ENCODE measurements around the gene CAMSAP3. TPM values are rescaled to one million over a fixed set of nuclear protein-coding genes. Genes with fewer than 3 reads are reported as not detected.

The CAMSAP3 gene
- total RNA-seq, 1 experiment from 2014 or later, result 28.4 TPM

GRCh38 chr19:7619671-7620441 lies 24.2 kb downstream of the CAMSAP3 start:
- Histone ChIP-seq H2BK120ac (ENCODE audit: low read depth, low read length, poor library complexity, severe bottlenecking) (no peak overlapping the region), H2BK15ac (ENCODE audit: low read depth, low read length) (no peak overlapping the region), H4K5ac (ENCODE audit: insufficient read length, low read depth, low read length) (no peak overlapping the region), H3K4me1 (ENCODE audit: insufficient read depth, low read length) (no peaks in the 10 kb centered on the region), H3K9ac (ENCODE audit: extremely low read depth, insufficient read length, low read length) (no peak overlapping the region), H3K4me2 (ENCODE audit: insufficient read depth, insufficient read length, low read length) (no peak overlapping the region), H2AK5ac (ENCODE audit: insufficient read length, low read length) (no peak overlapping the region), H4K20me1 (ENCODE audit: control insufficient read depth, insufficient read depth, insufficient read length) (no peaks in the 10 kb centered on the region), H3K9me3 (ENCODE audit: control insufficient read depth, low read depth, low read length) (no peaks in the 10 kb centered on the region), H3K14ac (ENCODE audit: insufficient read depth, low read length) (no peak overlapping the region), H2BK5ac (ENCODE audit: insufficient read length, low read length) (no peak overlapping the region), H2BK12ac (ENCODE audit: insufficient read length, low read depth, low read length) (no peak overlapping the region), H2BK20ac (ENCODE audit: low read depth, low read length, poor library complexity, severe bottlenecking) (no peak overlapping the region), H3T11ph (ENCODE audit: low read length) (no peak overlapping the region), H4K8ac (replicated peaks; ENCODE audit: insufficient read length, low read depth, low read length) (no peak overlapping the region), H3K79me1 (ENCODE audit: insufficient read depth, low read depth, low read length, poor library complexity, severe bottlenecking) (no peaks in the 10 kb centered on the region), H3K27ac (ENCODE audit: insufficient read length, low read depth, low read length) (no peak overlapping the region), H3K23ac (ENCODE audit: insufficient read length, low read depth, low read length) (no peak overlapping the region), H3K79me2 (ENCODE audit: insufficient read depth, low read length) (no peaks in the 10 kb centered on the region), H2AFZ (ENCODE audit: low read length) (no peak overlapping the region), H3K18ac (ENCODE audit: insufficient read length, low read depth, low read length) (no peak overlapping the region), H3K56ac (ENCODE audit: insufficient read length, low read depth, low read length) (no peak overlapping the region), H4K91ac (ENCODE audit: insufficient read length, low read depth, low read length) (no peak overlapping the region), H3K4ac (ENCODE audit: low read depth, low read length) (no peak overlapping the region), H3K27me3 (ENCODE audit: insufficient read depth, low read length) (peaks cover 2% of the 10 kb centered on the region; the same call in 1 of the 2 replicates), H3K23me2 (ENCODE audit: insufficient read length, low read depth, low read length, poor library complexity, severe bottlenecking) (no peaks in the 10 kb centered on the region)
- TF ChIP-seq, protein P1, sequence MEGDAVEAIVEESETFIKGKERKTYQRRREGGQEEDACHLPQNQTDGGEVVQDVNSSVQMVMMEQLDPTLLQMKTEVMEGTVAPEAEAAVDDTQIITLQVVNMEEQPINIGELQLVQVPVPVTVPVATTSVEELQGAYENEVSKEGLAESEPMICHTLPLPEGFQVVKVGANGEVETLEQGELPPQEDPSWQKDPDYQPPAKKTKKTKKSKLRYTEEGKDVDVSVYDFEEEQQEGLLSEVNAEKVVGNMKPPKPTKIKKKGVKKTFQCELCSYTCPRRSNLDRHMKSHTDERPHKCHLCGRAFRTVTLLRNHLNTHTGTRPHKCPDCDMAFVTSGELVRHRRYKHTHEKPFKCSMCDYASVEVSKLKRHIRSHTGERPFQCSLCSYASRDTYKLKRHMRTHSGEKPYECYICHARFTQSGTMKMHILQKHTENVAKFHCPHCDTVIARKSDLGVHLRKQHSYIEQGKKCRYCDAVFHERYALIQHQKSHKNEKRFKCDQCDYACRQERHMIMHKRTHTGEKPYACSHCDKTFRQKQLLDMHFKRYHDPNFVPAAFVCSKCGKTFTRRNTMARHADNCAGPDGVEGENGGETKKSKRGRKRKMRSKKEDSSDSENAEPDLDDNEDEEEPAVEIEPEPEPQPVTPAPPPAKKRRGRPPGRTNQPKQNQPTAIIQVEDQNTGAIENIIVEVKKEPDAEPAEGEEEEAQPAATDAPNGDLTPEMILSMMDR (conservative IDR thresholded peaks at IDR 0.05), result no peak
- no peaks in the 10 kb centered on the region for H3K9me3 Mint-ChIP-seq
- H3K4me3 Mint-ChIP-seq, result peak overlapping the region in 1 of 2 experiments; percentile 48; a peak in 1 of 5 replicates
- DNase-seq, result no peak
- no peaks in the 10 kb centered on the region for H3K4me1 Mint-ChIP-seq
- WGBS (ENCODE audit: extremely low coverage, insufficient read length, low lambda C conversion rate), result no CpG with 5 or more reads among the region's 48 CpGs
- H3K27me3 Mint-ChIP-seq (ENCODE audit: low read depth), result no peaks in the 10 kb centered on the region
- 0 out of 7 replicates have a peak overlapping the region, but pooled peaks of 1 of the 3 experiments have one; percentile 35 for H3K27ac Mint-ChIP-seq
- peaks cover 28 to 51% (median 48%) of the 10 kb centered on the region in 3 experiments for H3K36me3 Mint-ChIP-seq (ENCODE audit: insufficient read depth in 1 of 3, low read depth in 3 of 3)

All from H9 (cell line).